IMR-90 (cell line): ENCODE results near the gene TRABD2A. TPM values are rescaled to one million over a fixed set of nuclear protein-coding genes. Genes with fewer than 3 reads are reported as not detected.

Experiments used
- ATAC-seq: fragments of 200-7000 bp; cut with Tn5 transposase; 2 replicates; pipeline ENCODE4 v1.9.1; 2020; ENCODE audit warnings: low read depth, mild to moderate bottlenecking, moderate library complexity
- BruUV-seq: library from RNA; stranded (reverse); fragments of 400-500 nt; replicated peaks from 2 replicates; lab custom pipeline; 2021; lab: Mats Ljungman, UMichigan
- CTCF ChIA-PET: fragments of 300-600 bp; formaldehyde crosslinking; extraction: SDS; loops from one replicate; lab custom pipeline; 2021; ENCODE audit warnings: antibody characterized with exemption; lab: Yijun Ruan, JAX
- POLR2A ChIA-PET: fragments of 300-600 bp; sonication (Branson Sonifier 250); formaldehyde crosslinking; loops from one replicate; lab custom pipeline; 2022; ENCODE audit warnings: antibody characterized with exemption; ENCODE audit not compliant: unreplicated experiment; lab: Charles Lee
- DNase-seq: peaks from one replicate; pipeline ENCODE4 v3.0.0; 2013
- H2AFZ ChIP-seq: replicated peaks from 2 replicates; pipeline ENCODE3; 2013; ENCODE audit warnings: low read length, mild to moderate bottlenecking; ENCODE audit not compliant: poor library complexity
- H2AK5ac ChIP-seq: 2 replicates; pipeline ENCODE4 v1.6.1; 2013; ENCODE audit warnings: low read depth, low read length, inconsistent platforms
- H2AK9ac ChIP-seq: replicated peaks from 2 replicates; pipeline ENCODE3; 2013; ENCODE audit warnings: mild to moderate bottlenecking, low read depth, low read length, moderate library complexity; ENCODE audit not compliant: poor library complexity
- H2BK120ac ChIP-seq: 2 replicates; pipeline ENCODE4 v1.6.1; 2013; ENCODE audit warnings: low read depth, low read length, inconsistent platforms
- H2BK15ac ChIP-seq: 3 replicates; pipeline ENCODE4 v1.6.1; 2013; ENCODE audit warnings: low read depth, low read length, inconsistent platforms
- H2BK20ac ChIP-seq: 2 replicates; pipeline ENCODE4 v1.6.1; 2013; ENCODE audit warnings: low read depth, mild to moderate bottlenecking, inconsistent platforms, low read length, moderate library complexity
- H2BK5ac ChIP-seq: 2 replicates; pipeline ENCODE4 v1.6.1; 2013; ENCODE audit warnings: mild to moderate bottlenecking, low read depth, low read length, inconsistent platforms; ENCODE audit not compliant: poor library complexity, severe bottlenecking
- H3K14ac ChIP-seq: replicated peaks from 2 replicates; pipeline ENCODE4 v1.6.1; 2013; ENCODE audit warnings: low read depth, low read length, inconsistent platforms
- H3K18ac ChIP-seq: 2 replicates; pipeline ENCODE4 v1.6.1; 2013; ENCODE audit warnings: low read depth, low read length, control low read depth
- H3K23ac ChIP-seq: 2 replicates; pipeline ENCODE4 v1.6.1; 2013; ENCODE audit warnings: low read depth, low read length, inconsistent platforms
- H3K27ac ChIP-seq: 2 replicates; pipeline ENCODE4 v1.5.1; 2013; ENCODE audit warnings: mild to moderate bottlenecking, control low read depth, low read length; ENCODE audit not compliant: insufficient read depth
- H3K27me3 ChIP-seq: 2 replicates; pipeline ENCODE4 v1.6.1; 2013; ENCODE audit warnings: low read length; ENCODE audit not compliant: control insufficient read depth, insufficient read depth
- H3K36me3 ChIP-seq: 2 replicates; pipeline ENCODE4 v1.6.1; 2013; ENCODE audit warnings: low read length, mixed read lengths; ENCODE audit not compliant: control insufficient read depth, insufficient read depth
- H3K4ac ChIP-seq: 2 replicates; pipeline ENCODE4 v1.6.1; 2013; ENCODE audit warnings: low read depth, low read length, inconsistent platforms
- H3K4me1 ChIP-seq: 2 replicates; pipeline ENCODE4 v1.6.1; 2013; ENCODE audit warnings: low read length, mixed read lengths; ENCODE audit not compliant: control insufficient read depth, insufficient read depth
- H3K4me2 ChIP-seq: 2 replicates; pipeline ENCODE4 v1.6.1; 2013; ENCODE audit warnings: low read depth, mild to moderate bottlenecking, control low read depth, low read length, moderate library complexity
- H3K4me3 ChIP-seq: 2 replicates; pipeline ENCODE4 v1.5.1; 2013; ENCODE audit warnings: low read depth, mild to moderate bottlenecking, control low read depth, low read length, moderate library complexity; ENCODE audit not compliant: insufficient read depth
- H3K56ac ChIP-seq: 2 replicates; pipeline ENCODE4 v1.6.1; 2013; ENCODE audit warnings: low read length, inconsistent platforms; ENCODE audit not compliant: insufficient read depth; ENCODE audit errors: extremely low read depth
- H3K79me1 ChIP-seq, 2 experiments: 2 replicates each; pipeline ENCODE4 v1.6.1; 2013; ENCODE audit warnings: low read length in 2 of 2, inconsistent platforms in 1 of 2, low read depth in 1 of 2
- H3K9ac ChIP-seq: 2 replicates; pipeline ENCODE4 v1.6.1; 2013; ENCODE audit warnings: low read depth, low read length, control low read depth
- H3K9me1 ChIP-seq: 2 replicates; pipeline ENCODE4 v1.6.1; 2013; ENCODE audit warnings: low read length, inconsistent platforms; ENCODE audit not compliant: insufficient read depth
- H3K9me3 ChIP-seq: 2 replicates; pipeline ENCODE4 v1.6.1; 2013; ENCODE audit warnings: low read length; ENCODE audit not compliant: control insufficient read depth, insufficient read depth
- H4K20me1 ChIP-seq: 2 replicates; pipeline ENCODE4 v1.6.1; 2013; ENCODE audit warnings: low read length, inconsistent platforms; ENCODE audit not compliant: insufficient read depth
- H4K5ac ChIP-seq: 2 replicates; pipeline ENCODE4 v1.6.1; 2013; ENCODE audit warnings: mild to moderate bottlenecking, low read depth, low read length, control low read depth
- H4K8ac ChIP-seq, 2 experiments: 2 replicates each; pipeline ENCODE4 v1.6.1; 2013; ENCODE audit warnings: low read depth in 2 of 2, low read length in 2 of 2, control low read depth in 1 of 2, inconsistent platforms in 1 of 2
- H4K91ac ChIP-seq: 2 replicates; pipeline ENCODE4 v1.6.1; 2013; ENCODE audit warnings: low read depth, low read length, inconsistent platforms; ENCODE audit not compliant: insufficient read depth
- CEBPB ChIP-seq: IDR thresholded peaks from 2 replicates; pipeline ENCODE4 v1.6.1; 2012; ENCODE audit warnings: low read depth, low read length, improper control_type of control experiment
- CHD1 ChIP-seq: IDR thresholded peaks from 2 replicates; pipeline ENCODE4 v1.6.1; 2012; ENCODE audit warnings: low read depth, low read length, improper control_type of control experiment
- FOS ChIP-seq: fragments of 150-350 bp; IDR thresholded peaks from 2 replicates; pipeline ENCODE4 v1.6.1; 2016; ENCODE audit warnings: low read depth, low read length
- MAZ ChIP-seq: IDR thresholded peaks from 2 replicates; pipeline ENCODE4 v1.6.1; 2012; ENCODE audit warnings: low read depth, mild to moderate bottlenecking, low read length, improper control_type of control experiment, moderate library complexity, borderline replicate concordance
- MXI1 ChIP-seq: IDR thresholded peaks from 2 replicates; pipeline ENCODE4 v1.6.1; 2012; ENCODE audit warnings: low read depth, mild to moderate bottlenecking, low read length, moderate library complexity, borderline replicate concordance
- NFE2L2 ChIP-seq: fragments of 150-350 bp; IDR thresholded peaks from 2 replicates; pipeline ENCODE4 v1.6.1; 2016; ENCODE audit warnings: low read depth, mild to moderate bottlenecking, low read length
- POLR2A ChIP-seq: IDR thresholded peaks from 2 replicates; pipeline ENCODE4 v1.6.1; 2012; ENCODE audit warnings: mild to moderate bottlenecking, low read depth, low read length
- RCOR1 ChIP-seq: IDR thresholded peaks from 2 replicates; pipeline ENCODE4 v1.6.1; 2012; ENCODE audit warnings: mild to moderate bottlenecking, low read length, improper control_type of control experiment; ENCODE audit not compliant: insufficient replicate concordance
- RFX5 ChIP-seq: IDR thresholded peaks from 2 replicates; pipeline ENCODE4 v1.8.0; 2012; ENCODE audit warnings: low read depth, mild to moderate bottlenecking, low read length, moderate library complexity
- USF2 ChIP-seq: fragments of 150-350 bp; IDR thresholded peaks from 2 replicates; pipeline ENCODE4 v1.6.1; 2017; ENCODE audit warnings: mild to moderate bottlenecking, antibody characterized with exemption, low read length, low read depth
- WGBS, 2 experiments: methylation state at CpG; one replicate each; pipeline versions ENCODE4 v1.1.5 to v1.1.7; 2013; ENCODE audit warnings: missing lambda C conversion rate in 2 of 2; ENCODE audit not compliant: insufficient read length in 1 of 2; ENCODE audit errors: extremely low coverage in 2 of 2; 5-methylcytosine and 5-hydroxymethylcytosine counted together
- dilution Hi-C: fragments of 300-500 bp; cut with HindIII; formaldehyde crosslinking; loops from one replicate; pipeline ENCODE4 v1.14.3; 2018; ENCODE audit warnings: low sequenced_read_pairs; ENCODE audit not compliant: unreplicated experiment
- in situ Hi-C: fragments of 300-500 bp; cut with MboI; formaldehyde crosslinking; loops from 3 replicates; pipeline ENCODE4 v1.14.3; 2019; ENCODE audit warnings: low sequenced_read_pairs, inconsistent platforms, mixed read lengths
- intact Hi-C: fragments of 100-400 bp; cut with micrococcal nuclease; formaldehyde crosslinking; loops from 2 replicates; pipeline ENCODE4 v1.10.0; 2022
- polyA plus RNA-seq, 3 experiments: library from polyadenylated mRNA; depleted of rRNA; stranded (reverse); fragments of >200 nt; gene quantifications; 2 replicates each; pipeline ENCODE4 v1.2.3, GENCODE V29; 2012; ENCODE audit warnings: low replicate concordance in 1 of 3
- total RNA-seq: library from RNA; depleted of rRNA; stranded (reverse); fragments of >200 nt; gene quantifications from 2 replicates; pipeline ENCODE4 v1.2.3, GENCODE V29; 2012
- TF ChIP-seq, protein P1 (sequence below): fragments of 150-350 bp; IDR thresholded peaks from 2 replicates; pipeline ENCODE4 v1.6.1; 2016; ENCODE audit warnings: low read depth, mild to moderate bottlenecking, low read length, moderate library complexity, borderline replicate concordance
- TF ChIP-seq, protein P2 (sequence below): conservative IDR thresholded peaks from 2 replicates; pipeline ENCODE4 v1.5.1; 2012; ENCODE audit warnings: mild to moderate bottlenecking, low read depth, low read length, improper control_type of control experiment

TRABD2A gene
- total and polyA plus RNA-seq, 2 of the 4 experiments (the other 2 are of a cell fraction): 17.6 to 20.3 TPM

GRCh38 chr2:84875213-84875560 lies 5.7 kb downstream of the TRABD2A start:
- WGBS, 2 experiments: 54% methylated on average over 2 of the region's 4 CpGs; no CpG with 5 or more reads in 1 of the 2 experiments
- no peak overlapping the region for H3K4me3 ChIP-seq
- no peak overlapping the region for H4K91ac ChIP-seq
- ChIA-PET CTCF (interaction anchor here (0.6 kb wide), 1 partner anchor 17 kb away, joined by 4 read pairs; no protein-coding TSS in a partner anchor), POLR2A (no interaction called here)
- no peak overlapping the region for H2BK15ac ChIP-seq
- peaks cover 11% of the 10 kb centered on the region for H3K4me1 ChIP-seq
- H2AK5ac ChIP-seq: 0 out of 2 replicates have a peak overlapping the region, but pooled peaks have one; percentile 6
- H3K27me3 ChIP-seq: no peaks in the 10 kb centered on the region
- peaks cover 8% of the 10 kb centered on the region for H3K36me3 ChIP-seq
- H2AK9ac ChIP-seq: no peak overlapping the region
- peaks cover 11% of the 10 kb centered on the region; the same call in 1 of the 2 replicates for H3K9me1 ChIP-seq
- H3K4ac ChIP-seq: no peak overlapping the region
- no peak overlapping the region for H2BK120ac ChIP-seq
- no peak for ATAC-seq
- H3K23ac ChIP-seq: no peak overlapping the region
- H3K79me1 ChIP-seq: peaks cover 30 to 54% of the 10 kb centered on the region in 2 experiments; a peak in 3 of 4 replicates
- H2BK5ac ChIP-seq: no peak overlapping the region
- no peaks in the 10 kb centered on the region for H4K20me1 ChIP-seq
- no peak overlapping the region for H3K14ac ChIP-seq
- H4K5ac ChIP-seq: no peak overlapping the region
- H3K18ac ChIP-seq: no peak overlapping the region
- no peak overlapping the region for H3K4me2 ChIP-seq
- TF ChIP-seq RFX5 (no peak), MAZ (no peak), MXI1 (no peak), USF2 (no peak), CEBPB (no peak), RCOR1 (no peak), FOS (no peak), NFE2L2 (no peak), POLR2A (no peak), CHD1 (no peak)
- TF ChIP-seq, protein P1, sequence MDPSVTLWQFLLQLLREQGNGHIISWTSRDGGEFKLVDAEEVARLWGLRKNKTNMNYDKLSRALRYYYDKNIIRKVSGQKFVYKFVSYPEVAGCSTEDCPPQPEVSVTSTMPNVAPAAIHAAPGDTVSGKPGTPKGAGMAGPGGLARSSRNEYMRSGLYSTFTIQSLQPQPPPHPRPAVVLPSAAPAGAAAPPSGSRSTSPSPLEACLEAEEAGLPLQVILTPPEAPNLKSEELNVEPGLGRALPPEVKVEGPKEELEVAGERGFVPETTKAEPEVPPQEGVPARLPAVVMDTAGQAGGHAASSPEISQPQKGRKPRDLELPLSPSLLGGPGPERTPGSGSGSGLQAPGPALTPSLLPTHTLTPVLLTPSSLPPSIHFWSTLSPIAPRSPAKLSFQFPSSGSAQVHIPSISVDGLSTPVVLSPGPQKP: no peak
- TF ChIP-seq, protein P2, sequence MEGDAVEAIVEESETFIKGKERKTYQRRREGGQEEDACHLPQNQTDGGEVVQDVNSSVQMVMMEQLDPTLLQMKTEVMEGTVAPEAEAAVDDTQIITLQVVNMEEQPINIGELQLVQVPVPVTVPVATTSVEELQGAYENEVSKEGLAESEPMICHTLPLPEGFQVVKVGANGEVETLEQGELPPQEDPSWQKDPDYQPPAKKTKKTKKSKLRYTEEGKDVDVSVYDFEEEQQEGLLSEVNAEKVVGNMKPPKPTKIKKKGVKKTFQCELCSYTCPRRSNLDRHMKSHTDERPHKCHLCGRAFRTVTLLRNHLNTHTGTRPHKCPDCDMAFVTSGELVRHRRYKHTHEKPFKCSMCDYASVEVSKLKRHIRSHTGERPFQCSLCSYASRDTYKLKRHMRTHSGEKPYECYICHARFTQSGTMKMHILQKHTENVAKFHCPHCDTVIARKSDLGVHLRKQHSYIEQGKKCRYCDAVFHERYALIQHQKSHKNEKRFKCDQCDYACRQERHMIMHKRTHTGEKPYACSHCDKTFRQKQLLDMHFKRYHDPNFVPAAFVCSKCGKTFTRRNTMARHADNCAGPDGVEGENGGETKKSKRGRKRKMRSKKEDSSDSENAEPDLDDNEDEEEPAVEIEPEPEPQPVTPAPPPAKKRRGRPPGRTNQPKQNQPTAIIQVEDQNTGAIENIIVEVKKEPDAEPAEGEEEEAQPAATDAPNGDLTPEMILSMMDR: no peak
- no peak overlapping the region for H3K56ac ChIP-seq
- no TSS peak for BruUV-seq
- H3K9ac ChIP-seq: no peak overlapping the region
- H2AFZ ChIP-seq: no peak overlapping the region
- no peak overlapping the region for H2BK20ac ChIP-seq
- dilution Hi-C loops: no loop called here
- DNase-seq: no peak
- in situ Hi-C loops: no loop called here
- no peak overlapping the region for H3K27ac ChIP-seq
- no peaks in the 10 kb centered on the region for H3K9me3 ChIP-seq
- intact Hi-C loops: no loop called here
- no peak overlapping the region for H4K8ac ChIP-seq
